SK-N-SH treated with all-trans-retinoic acid at 6 μM for 48 hours (cell line): ENCODE measurements around the gene RPL7L1.

Experiments used
- CREB5 ChIP-seq: fragments of 250-450 bp; sonication (Bioruptor Pico); IDR thresholded peaks from 2 replicates; pipeline ENCODE4 v1.5.1; 2020; ENCODE audit warnings: low read depth, mild to moderate bottlenecking, moderate library complexity
- PATZ1 ChIP-seq: fragments of 250-450 bp; sonication (Bioruptor Pico); IDR thresholded peaks from 2 replicates; pipeline ENCODE4 v1.8.0; 2020; ENCODE audit warnings: mild to moderate bottlenecking, moderate library complexity, borderline replicate concordance
- PPARA ChIP-seq: fragments of 250-450 bp; sonication (Bioruptor Pico); IDR thresholded peaks from 2 replicates; pipeline ENCODE4 v1.5.0; 2020; ENCODE audit warnings: mild to moderate bottlenecking, borderline replicate concordance
- RARB ChIP-seq: fragments of 250-450 bp; sonication (Bioruptor Pico); IDR thresholded peaks from 2 replicates; pipeline ENCODE4 v1.8.0; 2021; ENCODE audit warnings: mild to moderate bottlenecking, moderate library complexity
- ZNF565 ChIP-seq: fragments of 450-650 bp; formaldehyde crosslinking; conservative IDR thresholded peaks from 2 replicates; pipeline ENCODE4 v1.5.0; 2020; ENCODE audit warnings: low read depth, mild to moderate bottlenecking, moderate library complexity

GRCh38 chr6:42928986-42929820 is 49.8 kb downstream of the RPL7L1 start, which contains the start of gene CNPY3:
- TF ChIP-seq CREB5 (CRISPR knock-in tag) (no peak), PPARA (no peak), RARB (CRISPR knock-in tag) (no peak), ZNF565 (CRISPR knock-in tag) (no peak), PATZ1 (CRISPR knock-in tag) (no peak)
